DND-41 (cell line): ENCODE measurements around the gene ZMIZ1.

Experiments used
- CTCF ChIP-seq: IDR thresholded peaks from 2 replicates; pipeline ENCODE4 v1.5.1; 2012; ENCODE audit warnings: borderline replicate concordance, low read length, moderate library complexity, mild to moderate bottlenecking; ENCODE audit not compliant: poor library complexity, severe bottlenecking; ENCODE audit errors: extremely low read depth
- EZH2 ChIP-seq: IDR thresholded peaks from 3 replicates; pipeline ENCODE4 v1.6.1; 2012; ENCODE audit warnings: borderline replicate concordance, low read depth, mild to moderate bottlenecking, moderate library complexity, low read length, inconsistent platforms; ENCODE audit not compliant: severe bottlenecking

GRCh38 chr10:79144351-79145173 is 75.8 kb downstream of the ZMIZ1 start:
- TF ChIP-seq CTCF (no peak), EZH2 (no peak)
